ENCODE data around the gene DIS3L2.
"Not testable (repeated sequence)": the region's sequence is repeated elsewhere in the genome, so short reads cannot be mapped to it uniquely, and the experiment has no call there.

The DIS3L2 gene

DNA sequence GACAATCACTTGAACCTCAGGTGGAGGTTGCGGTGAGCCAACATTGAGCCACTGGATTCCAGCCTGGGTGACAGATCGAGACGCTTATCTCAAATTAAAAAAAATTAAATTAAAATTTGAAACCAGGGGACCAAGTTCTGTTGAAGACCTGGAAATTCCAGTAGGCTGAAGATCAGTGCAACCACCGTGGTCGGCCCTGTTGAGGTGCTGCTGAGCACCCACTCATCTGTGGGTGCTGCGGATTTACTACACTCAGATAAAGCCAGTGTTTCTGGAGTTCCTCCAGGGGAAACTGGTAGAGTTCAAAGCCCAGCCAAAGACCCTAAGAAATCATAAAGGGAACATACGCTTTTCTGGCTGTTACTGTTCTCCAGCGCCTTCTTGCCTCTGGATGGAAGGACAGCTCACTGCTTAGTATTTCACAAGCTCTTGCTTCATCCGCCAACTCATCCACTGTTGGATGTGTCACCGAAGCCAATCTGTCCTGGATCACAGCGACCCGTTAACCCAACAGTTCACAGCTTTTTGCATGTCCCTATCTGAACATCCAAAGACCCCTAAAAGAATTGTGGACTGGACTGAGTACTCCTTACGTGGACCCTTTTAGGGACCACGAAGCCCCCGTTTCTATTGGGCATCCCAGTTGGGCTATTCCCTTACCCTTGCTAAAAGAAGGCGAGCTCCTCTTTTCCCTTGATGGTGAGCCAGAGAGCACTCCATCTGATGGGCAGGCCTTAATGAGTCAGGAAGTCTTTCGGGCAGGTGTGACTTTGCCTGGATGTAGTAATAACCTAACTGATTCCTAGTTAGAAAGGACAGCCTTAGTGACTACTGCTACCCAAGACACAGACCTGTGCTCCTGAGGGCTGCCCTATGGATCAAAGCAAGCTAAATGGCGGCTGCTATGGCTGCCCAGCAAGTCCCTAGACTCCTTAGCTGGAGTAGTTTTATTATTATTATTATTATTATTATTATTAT is 411.0 kb downstream of the DIS3L2 start:
- DNase-seq (ENCODE audit: low spot score) = no peak

- no peak for DNase-seq (ENCODE audit: low spot score)
These were observed 412.8 kb downstream of the DIS3L2 start for GRCh38 chr2:232374356-232374755.

DNA sequence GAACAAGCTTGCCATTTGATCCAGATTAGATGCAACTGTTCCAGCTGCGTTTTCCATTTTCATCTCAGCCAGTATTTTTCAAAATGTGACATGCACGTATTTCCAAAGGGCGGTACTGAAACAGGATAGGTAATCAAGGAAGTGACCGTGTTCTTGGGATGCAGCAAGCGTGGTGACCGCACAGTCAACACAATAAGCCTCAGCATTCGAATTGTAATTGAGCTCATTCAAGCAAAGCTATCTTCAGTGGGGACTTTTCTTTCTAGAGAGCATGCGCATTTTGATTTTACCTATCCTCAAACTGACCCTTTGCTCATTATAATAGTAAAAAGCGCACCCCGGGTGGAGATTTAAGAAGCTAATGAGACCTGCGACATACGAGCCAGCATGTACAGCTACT is 413.7 kb downstream of the DIS3L2 start:
- DNase-seq (ENCODE audit: low spot score) = no peak

DNA sequence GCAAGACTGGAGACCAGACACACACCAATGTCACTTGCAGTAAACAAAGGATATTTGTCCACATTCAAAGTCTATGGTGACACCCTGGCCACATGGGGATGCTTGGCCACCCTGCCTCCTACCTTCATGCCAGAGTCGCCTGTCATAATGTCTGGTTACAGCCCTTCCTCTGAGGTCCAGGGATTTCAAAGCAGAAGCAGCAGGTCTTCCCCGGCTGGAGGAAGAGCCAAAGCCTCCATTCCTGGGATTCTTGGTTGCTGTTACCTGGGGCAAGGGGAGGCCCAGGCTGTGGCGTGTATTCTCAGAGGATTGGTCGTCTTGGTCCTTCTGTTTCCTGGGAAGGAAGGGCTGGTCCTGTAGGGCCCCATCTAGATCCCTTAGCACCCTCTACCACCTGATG is 414.7 kb downstream of the DIS3L2 start:
- no peak for DNase-seq (ENCODE audit: low spot score)

DNA sequence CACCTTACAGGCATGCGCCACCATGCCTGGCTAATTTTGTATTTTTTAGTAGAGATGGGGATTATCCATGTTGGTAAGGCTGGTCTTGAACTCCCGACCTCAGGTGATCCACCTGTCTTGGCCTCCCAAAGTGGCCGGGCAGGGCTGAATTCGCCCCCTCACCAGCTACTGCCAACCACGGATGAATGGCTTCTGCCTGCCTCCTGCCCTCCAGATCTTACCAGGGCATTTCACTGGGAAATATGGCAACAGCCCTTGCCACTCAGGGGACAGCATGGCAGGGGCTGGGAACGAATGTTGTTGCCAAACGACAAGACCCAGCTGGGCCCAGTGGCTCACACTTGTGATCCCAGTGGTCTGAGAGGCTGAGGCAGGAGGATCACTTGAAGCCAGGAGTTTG is 415.2 kb downstream of the DIS3L2 start:
- no peak for DNase-seq (ENCODE audit: low spot score)

- no peak for DNase-seq (ENCODE audit: low spot score)
These were observed 415.8 kb downstream of the DIS3L2 start for GRCh38 chr2:232377319-232377718.

GRCh38 chr2:232377841-232378734 is 416.6 kb downstream of the DIS3L2 start:
- DNase-seq (ENCODE audit: low spot score) = no peak

DNA sequence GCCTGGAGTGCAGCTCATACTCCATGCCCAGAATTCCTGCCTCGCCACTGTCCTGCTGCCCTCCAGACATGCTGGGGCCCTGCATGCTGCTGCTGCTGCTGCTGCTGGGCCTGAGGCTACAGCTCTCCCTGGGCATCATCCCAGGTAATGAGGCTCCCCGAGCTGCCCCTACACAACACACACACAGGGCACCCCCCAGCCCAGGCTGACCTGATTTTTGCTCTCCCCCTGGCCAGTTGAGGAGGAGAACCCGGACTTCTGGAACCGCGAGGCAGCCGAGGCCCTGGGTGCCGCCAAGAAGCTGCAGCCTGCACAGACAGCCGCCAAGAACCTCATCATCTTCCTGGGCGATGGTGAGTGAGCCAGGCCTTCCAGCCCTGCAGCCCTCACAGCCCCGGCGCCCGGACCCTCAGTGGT is 417.2 kb downstream of the DIS3L2 start, which contains the start of gene ALPP:
Gene ALPP (plus strand): TSS at position 17 of the 417 bp plus-strand sequence. CDS start 52 bp downstream, at position 69.
- not testable (repeated sequence) for DNase-seq (ENCODE audit: low spot score)

DNA sequence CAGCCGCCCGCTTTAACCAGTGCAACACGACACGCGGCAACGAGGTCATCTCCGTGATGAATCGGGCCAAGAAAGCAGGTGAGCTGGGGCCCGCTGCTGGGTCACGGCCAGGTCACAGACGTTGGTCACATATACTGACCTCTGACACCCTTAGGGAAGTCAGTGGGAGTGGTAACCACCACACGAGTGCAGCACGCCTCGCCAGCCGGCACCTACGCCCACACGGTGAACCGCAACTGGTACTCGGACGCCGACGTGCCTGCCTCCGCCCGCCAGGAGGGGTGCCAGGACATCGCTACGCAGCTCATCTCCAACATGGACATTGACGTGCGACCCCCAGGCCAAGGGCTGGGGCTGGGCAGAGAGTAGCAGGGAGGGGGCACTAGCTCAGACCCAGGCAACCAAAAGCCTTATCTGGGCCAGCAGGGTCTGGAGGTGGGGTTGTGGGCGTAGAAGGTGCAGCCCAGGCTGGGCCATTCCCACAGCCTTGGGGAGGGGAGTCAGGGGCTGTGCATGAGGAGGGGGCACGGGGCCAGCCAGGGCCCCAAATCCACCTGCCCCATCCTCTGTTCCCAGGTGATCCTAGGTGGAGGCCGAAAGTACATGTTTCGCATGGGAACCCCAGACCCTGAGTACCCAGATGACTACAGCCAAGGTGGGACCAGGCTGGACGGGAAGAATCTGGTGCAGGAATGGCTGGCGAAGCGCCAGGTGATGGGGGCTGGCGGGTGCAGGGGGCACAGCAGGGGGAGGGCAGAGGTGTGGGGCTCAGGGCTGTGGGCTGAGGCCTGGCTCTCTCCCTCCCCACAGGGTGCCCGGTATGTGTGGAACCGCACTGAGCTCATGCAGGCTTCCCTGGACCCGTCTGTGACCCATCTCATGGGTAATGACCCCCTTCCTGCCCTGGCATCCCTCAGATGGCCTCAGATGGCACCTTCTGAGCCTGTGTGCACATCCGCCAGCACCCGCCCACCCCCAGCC is 418.4 kb downstream of the DIS3L2 start:
- not testable (repeated sequence) for DNase-seq (ENCODE audit: low spot score)

- not testable (repeated sequence) for DNase-seq (ENCODE audit: low spot score)
These were observed 419.9 kb downstream of the DIS3L2 start for GRCh38 chr2:232381204-232382031.

DNA sequence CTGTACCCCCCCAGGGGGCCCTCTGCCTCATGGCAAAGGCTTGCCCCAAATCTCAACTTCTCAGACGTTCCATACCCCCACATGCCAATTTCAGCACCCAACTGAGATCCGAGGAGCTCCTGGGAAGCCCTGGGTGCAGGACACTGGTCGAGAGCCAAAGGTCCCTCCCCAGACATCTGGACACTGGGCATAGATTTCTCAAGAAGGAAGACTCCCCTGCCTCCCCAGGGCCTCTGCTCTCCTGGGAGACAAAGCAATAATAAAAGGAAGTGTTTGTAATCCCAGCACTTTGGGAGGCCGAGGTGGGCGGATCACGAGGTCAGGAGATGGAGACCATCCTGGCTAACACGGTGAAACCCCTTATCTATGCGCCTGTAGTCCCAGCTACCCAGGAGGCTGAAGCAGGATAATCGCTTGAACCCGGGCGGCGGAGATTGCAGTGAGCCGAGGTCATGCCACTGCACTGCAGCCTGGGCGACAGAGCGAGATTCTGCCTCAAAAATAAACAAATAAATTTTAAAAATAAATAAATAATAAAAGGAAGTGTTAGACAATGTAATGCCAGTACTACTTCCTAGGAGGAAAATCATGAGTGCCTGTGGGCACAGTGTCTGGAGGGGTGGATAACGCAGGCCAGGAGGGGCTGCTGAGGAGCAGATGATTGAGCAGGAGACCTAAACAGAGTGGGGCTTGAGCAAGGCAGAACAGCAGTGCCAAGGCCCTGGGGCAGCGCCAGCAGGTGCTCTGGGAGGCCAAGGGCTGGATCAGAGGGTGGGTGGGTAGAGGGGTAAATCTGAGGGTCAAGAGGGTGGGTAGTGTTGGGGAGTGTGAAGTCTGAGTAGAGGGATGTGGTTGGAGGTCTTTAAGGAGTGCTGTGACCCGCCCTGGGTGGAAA is 421.1 kb downstream of the DIS3L2 start:
- DNase-seq (ENCODE audit: low spot score) = no peak

- no peak for DNase-seq (ENCODE audit: low spot score)
These were observed 423.0 kb downstream of the DIS3L2 start for GRCh38 chr2:232384466-232384865.

DNA sequence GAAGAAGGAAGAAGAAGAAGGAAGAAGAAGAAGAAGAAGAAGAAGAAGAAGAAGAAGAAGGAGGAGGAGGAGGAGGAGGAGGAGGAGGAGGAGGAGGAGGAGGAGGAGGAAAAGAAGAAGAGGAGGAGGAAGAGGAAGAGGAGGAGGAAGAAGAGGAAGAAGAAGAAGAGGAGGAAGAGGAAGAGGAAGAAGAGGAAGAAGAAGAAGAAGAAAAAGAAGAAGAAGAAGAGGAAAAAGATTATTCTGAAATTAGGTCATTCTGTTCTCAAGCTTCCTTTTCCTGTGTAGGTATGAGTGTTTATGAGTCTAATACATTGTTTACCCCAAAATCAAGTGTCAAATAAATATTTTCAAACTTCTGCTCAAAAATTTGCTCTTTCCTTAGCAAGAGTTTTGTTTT is 423.5 kb downstream of the DIS3L2 start:
- not testable (repeated sequence) for DNase-seq (ENCODE audit: low spot score)

- no peak for DNase-seq (ENCODE audit: low spot score)
These were observed 424.4 kb downstream of the DIS3L2 start for GRCh38 chr2:232385660-232386489.

DNA sequence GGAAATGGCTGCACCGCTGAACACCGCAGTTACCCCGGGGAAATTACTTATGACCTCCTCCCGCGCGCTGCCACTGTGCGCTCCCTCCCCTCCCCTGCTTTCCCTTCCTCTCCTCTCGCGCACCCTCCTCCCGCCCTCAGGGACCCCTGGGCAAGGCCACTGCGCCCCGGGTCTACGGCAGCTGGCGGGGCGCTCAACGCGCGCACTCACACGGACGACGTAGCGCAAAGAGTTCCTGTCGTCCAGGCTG is 424.9 kb downstream of the DIS3L2 start:
- no peak for DNase-seq (ENCODE audit: low spot score)
